NCI-H2081 (cell line): ENCODE data around the gene ARHGAP12.

Experiments used
- DNase-seq, 2 experiments: peaks; one replicate each; lab custom pipeline; 2025; lab: John Stamatoyannopoulos, UW

The ARHGAP12 gene

DNA sequence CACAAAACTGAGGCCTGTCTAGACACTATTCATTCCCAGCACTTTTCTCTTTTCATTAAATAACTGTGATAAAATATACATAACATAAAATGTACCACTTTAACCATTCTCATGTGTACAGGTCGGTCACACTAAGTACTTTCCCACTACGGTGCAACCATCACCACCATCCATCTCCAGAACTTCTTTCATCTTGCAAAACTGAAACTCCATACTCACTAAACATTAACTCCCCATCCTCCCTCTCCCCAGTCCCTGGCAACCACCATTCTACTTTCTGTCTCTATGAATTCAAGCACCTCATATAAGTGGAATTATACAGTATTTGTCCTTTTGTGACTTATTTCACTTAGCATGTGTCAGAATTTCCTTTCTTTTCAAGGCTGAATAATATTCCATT lies 53.0 kb downstream of the ARHGAP12 start:
- no peak for DNase-seq

DNA sequence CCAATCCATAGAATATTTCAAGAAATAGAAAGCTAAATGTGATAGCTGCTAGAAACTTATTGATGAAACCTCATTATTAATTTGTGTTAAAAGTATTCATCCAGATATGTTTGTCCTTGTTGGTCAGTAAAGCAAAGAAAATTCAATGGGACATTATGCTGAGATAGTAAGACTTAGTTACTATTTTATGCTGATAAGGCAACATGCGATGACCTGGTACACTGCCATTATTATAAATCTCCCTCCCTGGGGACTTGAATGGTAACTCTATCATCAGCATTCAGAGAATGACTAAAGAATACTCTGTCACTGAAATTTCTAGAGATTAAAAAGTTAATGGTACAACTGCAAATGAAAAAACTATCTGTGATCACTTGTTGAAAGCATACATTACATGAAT lies 54.9 kb downstream of the ARHGAP12 start:
- DNase-seq = no peak

DNA sequence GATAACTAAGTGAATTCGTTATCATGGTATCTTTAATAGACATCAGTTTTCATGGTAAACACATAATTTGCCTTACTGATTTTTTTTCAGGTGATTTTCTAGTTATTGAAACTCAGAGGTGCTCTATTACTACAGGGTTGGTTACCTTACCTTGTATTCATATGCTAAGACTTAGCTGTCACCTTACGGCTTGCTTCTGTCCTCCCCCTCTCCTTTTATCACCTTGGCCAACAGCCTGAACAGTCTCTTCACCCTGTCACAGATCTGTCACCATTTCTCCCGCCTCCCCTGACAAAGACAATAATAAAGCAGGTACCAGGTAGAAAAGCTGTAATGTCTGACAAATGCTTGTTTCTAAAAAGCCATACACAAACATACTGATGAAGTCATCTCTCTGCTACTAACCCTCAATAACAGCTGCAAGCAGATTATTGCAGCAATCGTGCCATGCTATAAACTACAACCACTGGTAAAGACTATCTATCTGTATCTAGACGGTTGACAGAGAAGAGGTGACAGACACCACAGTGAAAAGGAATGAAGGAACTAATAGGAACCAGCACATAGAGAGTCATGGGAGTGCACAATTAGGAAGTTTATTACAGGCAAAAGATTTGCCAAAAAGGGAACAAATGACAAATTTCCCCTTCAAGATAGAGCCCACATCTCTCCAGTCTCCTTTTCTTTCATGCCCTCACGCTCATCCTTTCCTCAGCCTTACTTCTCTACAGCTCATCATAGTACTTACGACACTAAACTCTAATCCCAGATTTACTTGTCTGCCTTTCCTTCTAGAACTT lies 57.2 kb downstream of the ARHGAP12 start:
- no peak for DNase-seq

DNA sequence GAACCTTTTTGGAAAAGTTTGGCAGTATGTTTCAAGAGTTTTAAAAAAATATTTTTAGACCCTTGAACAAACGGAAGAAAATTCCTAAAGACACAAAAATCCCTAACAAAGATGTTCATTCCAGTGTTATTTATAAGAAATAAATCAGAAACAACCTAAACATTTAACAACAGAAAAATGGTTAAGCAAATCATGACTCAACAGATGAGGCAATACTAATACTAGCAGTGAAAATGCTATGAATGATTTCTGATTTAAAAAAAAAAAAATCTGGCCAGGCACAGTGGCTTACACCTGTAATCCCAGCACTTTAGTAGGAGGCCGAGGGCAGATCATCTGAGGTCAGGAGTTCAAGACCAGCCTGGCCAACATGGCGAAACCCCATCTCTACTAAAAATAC lies 61.0 kb downstream of the ARHGAP12 start:
- no peak for DNase-seq

DNA sequence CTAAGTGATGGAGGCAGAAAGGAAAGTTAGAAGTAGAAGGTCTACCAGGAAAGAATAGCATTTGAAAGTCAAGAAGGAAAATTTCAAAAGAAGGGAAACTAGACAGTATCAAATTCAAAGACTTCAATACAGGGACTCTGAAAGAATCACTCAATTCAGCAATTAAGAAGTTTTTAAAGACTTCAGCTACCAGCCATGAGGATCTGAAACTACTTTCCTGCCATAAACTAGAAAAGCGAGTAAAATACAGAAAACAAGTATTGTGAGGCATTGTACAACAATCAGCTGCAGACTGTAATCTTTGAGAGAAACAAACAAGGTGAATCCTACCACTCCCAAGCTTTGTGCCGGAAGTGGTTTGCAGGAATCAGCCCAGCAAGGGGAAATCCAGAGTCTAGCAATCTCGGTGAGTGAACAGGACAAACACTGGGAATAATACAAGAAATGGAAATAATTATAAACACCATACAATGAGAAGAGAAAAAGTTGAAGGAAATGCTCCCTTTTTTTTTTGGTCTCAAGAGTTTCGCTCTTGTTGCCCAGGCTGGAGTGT lies 62.4 kb downstream of the ARHGAP12 start:
- DNase-seq = no peak

DNA sequence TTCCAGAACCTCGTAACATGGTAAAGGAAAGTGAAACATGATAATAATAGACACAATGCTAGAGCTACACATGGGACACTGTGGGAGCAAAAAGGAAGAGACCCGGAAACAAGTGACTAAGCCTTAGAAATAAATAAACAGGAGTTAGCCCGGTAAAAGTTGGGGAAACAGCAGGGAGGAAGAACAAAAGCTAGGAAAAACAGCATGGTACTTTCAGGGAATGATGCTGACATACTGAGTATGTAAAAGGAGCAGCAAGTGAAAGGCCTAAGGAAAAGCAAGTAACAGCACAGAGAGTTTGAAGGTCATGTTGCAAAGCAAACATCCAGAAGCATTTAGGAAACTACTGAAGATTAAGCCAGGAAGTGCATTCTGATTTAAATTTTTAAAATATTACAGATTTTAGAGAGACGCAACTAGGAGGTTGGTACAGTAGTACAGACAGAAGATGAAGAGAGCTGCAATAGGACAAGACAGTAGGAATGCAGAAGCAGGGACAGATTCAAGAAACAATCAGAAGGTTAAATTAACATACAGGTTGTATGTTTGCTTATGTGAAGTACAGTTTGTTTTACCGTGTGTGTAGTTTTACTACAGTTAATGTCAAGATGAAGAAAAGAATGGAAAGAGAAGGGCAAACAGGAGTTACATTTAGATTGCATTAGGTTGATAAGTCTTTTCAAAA lies 63.7 kb downstream of the ARHGAP12 start:
- DNase-seq = no peak

DNA sequence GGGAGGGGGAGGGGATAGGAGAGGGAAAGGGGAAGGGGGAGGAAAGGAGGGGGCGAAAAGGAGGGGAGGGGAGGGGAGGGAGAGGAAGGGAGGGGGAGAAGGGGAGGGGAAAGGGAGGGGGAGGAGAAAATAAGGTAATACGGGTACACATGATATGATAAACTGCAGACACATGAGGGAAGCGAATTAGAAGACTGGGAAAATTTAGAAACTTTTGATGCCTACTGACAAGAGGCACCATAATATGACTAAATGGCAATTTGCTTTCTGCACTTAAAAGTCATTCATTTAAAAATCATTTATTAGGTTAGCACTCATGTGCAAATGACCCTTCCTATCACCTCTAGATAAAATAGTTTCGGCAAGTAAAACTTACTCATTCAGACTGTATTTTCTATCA lies 73.6 kb downstream of the ARHGAP12 start:
- no peak for DNase-seq

DNA sequence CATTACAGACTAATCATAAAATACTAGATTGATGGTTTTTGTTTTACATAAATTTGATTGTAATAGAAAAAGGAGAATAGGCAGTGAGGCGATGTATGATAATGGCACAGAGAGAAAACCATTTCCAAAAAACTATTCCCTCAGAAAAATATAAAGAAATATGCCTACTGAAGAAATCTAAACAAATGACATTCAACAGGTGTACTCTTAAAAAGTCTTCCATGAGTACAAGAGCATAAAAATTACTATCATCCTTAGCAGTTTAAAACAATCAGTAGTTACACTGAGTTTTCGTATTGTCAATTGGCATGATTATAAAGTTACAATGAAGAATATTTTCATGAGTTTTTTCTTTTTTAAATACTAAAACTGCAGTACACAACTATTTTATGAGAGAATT lies 75.0 kb downstream of the ARHGAP12 start:
- no peak for DNase-seq

DNA sequence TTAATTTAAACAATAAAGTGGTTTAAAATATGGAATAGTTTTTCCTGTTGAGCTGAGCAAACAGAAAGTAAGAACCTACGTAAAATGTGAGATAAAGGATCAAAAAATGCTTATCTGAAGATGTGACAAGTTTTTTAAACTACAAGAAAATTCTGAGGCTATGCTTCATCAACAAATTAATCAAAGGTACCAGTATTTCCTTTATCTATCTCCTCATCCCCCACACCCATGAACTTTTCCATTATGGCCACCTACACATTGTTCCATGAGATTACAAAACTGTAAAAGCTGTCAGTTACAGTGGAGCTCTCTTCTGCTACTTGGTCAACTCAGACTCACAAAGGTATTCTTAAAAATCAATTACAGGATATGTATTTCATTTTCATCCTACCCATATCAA lies 77.4 kb downstream of the ARHGAP12 start:
- no peak for DNase-seq

DNA sequence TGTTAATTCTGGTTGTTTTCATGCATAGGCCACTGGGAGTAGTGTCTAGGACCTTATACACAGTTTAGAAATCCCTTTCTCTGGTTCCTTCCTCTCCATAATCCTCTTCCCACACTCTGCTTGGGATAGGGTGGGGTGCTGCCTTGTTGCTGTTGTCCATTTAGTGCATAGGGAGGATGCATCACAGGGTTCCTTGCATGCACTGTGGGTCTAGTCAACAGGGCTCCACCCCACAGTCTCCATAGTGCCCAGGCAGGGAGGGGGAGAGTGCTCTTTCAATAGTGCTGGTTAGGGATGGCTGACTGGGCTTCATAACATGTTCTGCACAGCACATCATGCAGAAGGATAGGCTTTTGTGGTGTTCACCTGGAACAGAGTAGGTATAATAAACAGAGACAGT lies 81.1 kb downstream of the ARHGAP12 start:
- DNase-seq = no peak

DNA sequence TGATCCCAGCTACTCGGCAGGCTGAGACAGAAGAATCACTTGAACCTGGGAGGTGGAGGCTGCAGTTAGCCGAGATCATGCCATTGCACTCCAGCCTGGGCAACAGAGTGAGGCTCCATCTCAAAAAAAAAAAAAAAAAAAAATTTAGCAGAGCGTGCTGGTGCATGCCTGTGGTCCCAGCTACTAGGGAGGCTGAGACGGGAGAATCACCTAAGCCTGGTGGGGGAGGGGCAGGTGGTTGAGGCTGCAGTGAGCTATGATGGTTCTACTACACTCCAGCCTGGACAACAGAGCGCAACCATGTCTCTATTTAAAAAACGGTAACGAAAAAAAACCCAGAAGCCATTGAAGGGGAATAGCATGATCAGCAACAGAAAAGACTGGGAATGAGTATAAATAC lies 89.9 kb downstream of the ARHGAP12 start:
- no peak for DNase-seq

DNA sequence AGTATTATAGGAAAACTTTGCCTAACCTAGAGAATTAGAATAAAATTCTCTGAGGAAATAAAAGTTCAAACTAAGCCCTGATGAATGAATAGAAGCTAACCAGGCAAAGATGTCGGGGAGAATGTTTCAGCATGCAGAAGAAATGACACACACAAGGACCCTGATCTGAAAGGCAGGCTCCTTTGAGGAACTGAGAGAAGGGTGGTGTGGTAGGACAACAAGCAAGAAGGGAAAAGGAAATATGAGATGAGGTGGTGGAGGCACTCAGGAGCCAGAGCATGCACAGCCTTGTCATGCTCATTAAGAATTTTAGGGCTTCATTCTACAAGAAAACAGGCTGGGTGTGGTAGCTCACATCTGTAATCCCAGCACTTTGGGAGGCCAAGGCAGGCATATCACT lies 90.6 kb downstream of the ARHGAP12 start:
- DNase-seq = no peak

DNA sequence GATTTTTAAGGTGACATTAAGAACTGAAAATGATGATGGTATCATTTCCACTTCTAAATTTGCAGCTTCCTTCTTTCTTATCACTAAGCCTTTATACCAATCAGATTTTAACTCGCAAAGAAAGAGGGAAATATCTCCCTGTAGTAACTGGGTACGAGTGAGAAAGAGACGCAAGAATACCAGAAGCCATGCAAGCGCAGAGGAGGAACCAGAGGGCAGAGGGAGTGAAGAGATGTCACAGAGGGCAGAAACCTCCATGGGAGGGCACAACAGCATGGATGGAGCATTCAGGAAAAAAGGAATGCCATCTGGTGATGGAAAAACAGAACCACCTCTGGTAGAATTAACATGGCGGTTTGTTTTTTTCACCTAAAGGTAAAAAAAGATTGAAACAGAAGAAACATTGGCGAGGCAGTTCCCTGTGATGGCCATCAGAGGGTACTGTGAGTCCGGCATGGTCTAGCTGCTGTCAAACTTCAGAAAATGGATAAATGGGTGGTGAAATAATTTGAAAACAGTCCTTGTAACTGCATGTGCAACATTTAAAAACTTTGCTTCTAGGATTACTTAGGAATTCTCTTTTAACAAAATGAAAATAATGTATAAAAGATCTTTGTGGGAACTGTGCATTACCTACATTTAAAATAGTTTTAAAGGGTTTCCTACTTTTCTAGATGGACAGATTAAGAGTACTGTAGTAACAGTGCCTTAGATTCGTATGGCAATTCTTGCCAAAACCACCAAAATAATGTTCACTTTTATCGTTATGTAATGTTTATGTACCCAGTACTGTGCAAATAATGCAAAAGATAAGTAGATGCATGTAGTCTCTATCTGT lies 91.8 kb downstream of the ARHGAP12 start:
- no peak for DNase-seq

DNA sequence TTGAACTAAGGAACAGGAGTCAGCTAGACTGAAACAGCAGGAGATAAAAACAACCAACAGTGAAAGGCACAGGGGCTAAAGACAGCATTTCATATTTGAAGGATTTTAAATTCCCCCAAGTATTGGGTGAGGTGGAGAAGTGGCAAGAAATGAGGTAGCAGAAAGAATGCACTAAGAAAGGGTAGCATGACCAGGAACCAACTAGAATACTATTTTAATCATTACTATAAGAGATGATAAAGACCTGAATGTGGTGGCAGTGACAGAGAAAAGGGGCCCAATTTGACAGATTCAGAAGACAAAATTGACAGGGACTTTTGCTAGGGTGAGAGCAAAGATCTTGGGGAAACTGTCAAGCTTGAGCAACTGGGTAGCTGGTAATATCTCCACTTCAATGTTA lies 94.9 kb downstream of the ARHGAP12 start:
- no peak for DNase-seq

DNA sequence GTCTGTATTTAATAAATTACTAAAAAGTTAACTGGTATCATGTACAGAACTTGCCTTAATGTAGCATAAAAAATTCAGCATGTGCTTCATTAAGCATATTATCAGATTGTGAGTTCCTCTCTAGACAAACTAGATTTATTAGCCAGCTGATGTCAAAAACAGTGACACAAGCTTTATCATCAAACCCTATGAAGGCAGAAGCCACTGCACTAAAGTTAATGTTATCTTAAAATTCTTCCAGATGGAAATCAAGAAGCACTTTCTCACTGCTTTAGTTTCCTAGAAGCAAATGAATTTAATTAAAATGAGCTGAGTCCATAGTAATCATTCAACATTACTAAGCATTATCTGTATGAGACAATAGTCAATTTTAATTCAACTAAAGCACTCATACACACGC lies 96.4 kb downstream of the ARHGAP12 start:
- no peak for DNase-seq

DNA sequence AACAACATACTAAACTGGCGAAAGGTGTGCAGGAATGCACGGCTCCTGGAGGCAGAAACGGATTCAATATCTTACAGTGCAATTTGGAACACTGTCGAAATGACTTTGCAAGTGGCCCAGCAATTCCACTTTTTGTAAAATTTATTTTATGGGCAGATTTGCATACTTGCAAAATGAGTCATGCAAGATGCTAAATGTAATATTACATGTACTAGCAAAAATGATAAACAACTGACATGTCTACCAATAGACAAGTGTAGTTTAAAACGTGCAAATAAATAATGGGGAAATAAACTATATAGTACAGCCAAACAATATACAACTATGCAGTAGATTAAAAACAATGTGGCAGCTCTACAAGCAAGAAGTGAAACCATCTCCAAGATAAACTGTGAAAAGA lies 97.7 kb downstream of the ARHGAP12 start:
- no peak for DNase-seq

DNA sequence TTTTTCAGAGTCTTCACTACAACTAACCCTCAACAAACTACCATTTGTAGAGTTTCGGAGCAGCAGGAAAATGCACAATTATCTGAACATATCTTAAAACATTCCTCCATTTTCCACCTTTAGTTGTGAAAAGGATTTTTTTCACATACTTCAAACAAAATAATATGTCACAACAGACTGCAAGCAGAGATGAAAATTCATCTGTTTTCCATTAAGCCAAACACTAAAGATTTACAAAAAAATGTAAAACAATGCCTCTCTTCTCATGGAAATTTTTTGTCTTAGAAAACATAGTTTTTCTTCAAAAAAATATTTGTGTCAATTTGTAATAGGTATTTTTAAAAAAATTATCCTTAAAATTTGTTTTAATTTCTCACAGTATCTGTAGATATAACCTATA lies 98.9 kb downstream of the ARHGAP12 start:
- no peak for DNase-seq

DNA sequence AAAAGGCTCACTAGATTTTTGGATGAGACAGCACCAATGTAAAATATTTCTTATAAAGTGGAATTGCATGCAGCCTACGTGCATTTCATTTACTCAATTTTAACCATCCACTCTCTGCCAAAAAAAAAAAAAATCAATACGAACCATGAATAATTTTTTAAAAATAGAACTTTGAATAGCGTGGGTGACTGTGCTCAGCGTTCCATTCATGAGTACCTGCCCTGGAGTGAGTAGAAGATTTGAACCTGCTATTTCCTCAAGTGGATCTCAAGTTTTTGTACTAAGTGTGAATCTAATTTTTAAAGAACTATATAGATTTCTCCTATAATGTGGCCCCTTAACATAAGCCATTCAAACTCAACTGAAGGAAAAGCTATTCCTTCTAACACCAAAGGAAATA lies 105.3 kb downstream of the ARHGAP12 start:
- no peak for DNase-seq

DNA sequence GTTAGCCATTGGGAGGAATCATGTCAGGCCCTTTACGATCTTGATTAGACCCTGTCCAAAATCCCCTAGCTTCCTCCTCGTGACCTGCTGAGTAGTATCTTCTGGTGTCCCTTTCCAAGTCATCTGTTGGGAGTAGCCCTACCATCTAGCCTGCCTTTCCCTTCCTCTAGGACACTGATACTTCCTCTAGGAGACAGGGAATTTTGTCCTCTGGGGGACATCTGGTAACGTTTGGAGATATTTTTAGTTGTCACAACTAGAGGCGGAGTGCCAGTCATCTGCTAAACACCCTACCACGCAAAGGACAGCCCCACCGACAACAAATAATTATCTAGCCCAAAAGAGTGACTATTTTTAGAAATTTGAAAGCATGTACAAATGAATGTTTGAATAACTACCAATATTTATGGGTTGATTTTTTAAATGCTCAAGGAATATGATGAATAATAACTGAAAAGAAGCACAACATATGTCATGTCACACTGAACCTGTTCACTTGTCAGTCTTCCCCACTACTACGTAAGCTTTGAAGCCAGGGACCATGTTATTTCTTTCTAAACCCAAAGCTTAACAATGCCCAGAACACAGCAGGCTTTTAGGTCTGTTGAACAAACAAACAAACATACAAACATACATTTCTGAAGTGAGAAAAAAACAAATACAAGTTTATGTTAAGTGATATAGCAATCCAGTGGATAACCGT lies 105.9 kb downstream of the ARHGAP12 start:
- no peak for DNase-seq

DNA sequence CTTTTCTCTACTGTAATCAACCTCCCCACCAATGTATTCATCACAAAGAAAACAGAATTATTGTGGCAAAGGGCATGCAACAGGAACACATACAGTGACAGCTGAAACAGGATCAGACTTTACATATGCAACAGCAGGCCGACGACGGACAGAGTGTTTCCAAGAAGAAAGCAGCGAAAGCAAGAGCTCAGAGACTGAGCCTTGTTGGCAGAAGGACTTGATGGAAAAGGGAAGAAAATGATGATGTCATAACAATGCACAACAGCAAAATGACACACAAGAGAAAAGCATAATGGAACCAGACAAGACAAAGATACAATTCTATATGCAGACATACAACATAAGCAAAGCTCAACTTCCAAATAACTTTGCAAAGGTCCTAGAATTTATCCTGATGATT lies 106.5 kb downstream of the ARHGAP12 start:
- DNase-seq = no peak

DNA sequence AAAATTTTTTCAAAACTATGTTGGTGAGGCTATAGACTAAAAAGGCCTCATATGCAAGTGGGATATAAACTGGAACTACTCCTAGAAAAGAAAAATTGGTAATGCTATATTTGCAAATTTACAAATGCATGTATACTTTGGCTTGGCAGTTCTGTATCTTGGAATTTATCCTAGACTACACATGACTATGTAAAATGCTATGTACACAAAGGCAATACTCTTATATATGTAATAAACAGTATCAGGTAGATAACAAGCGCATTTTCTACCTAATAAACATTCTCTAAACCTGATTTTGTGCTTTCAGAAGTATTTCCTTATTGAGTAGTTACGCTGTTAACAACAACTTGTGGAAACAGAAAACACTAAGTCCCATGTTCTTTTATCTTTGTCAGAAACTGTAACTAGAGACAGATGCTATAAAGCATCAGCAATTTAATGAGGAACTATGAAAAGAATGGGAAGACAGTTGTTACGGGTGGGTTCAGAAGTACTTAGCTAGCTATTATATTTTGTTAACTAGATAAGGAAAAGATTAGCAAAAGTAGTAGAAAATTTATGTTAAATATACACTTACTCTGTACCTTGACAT lies 107.8 kb downstream of the ARHGAP12 start:
- no peak for DNase-seq

DNA sequence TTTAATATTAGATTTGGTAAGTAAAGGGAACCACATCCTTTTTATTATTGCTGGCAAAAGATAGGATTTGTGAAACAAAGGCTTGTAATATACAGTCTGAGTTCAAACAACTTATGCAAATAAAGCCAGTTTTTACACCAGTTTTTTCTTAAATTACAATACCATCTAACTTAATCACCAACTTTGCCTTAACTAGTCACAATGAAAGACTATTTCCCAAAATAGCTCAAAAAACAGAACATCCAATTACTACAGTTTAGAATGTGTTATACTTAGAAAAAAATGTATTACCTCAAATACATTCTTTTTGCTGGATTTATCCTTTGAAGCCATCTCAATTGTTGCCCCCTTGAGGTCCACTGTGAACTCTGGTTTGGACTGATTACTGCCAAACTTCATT lies 108.5 kb downstream of the ARHGAP12 start:
- no peak for DNase-seq
